DOHH2 (cell line): ENCODE data around the gene INSM1.

Source experiments
- H3F3A ChIP-seq: fragments of 200-600 bp; sonication (generic), shearing (Covaris generic); 2 replicates; pipeline ENCODE4 v1.6.0; 2016; ENCODE audit warnings: antibody characterized with exemption, mild to moderate bottlenecking; ENCODE audit not compliant: control insufficient read depth, insufficient read depth
- H3K27ac ChIP-seq: fragments of 200-600 bp; sonication (generic); 2 replicates; pipeline ENCODE4 v1.5.1; 2014; ENCODE audit warnings: low read depth, mild to moderate bottlenecking, low read length, moderate library complexity
- H3K27me3 ChIP-seq: fragments of 200-600 bp; sonication (generic); 2 replicates; pipeline ENCODE4 v1.6.1; 2014; ENCODE audit warnings: mild to moderate bottlenecking, low read length, mixed read lengths; ENCODE audit not compliant: control insufficient read depth
- H3K36me3 ChIP-seq: fragments of 200-600 bp; sonication (generic); 2 replicates; pipeline ENCODE4 v1.6.1; 2014; ENCODE audit warnings: mild to moderate bottlenecking, low read length, moderate library complexity, mixed read lengths; ENCODE audit not compliant: control insufficient read depth
- H3K4me1 ChIP-seq: fragments of 200-600 bp; sonication (generic); 2 replicates; pipeline ENCODE4 v1.6.1; 2014; ENCODE audit warnings: mild to moderate bottlenecking, low read length, mixed read lengths; ENCODE audit not compliant: control insufficient read depth
- H3K4me2 ChIP-seq: fragments of 200-600 bp; sonication (generic); 2 replicates; pipeline ENCODE4 v1.6.0; 2014; ENCODE audit warnings: mild to moderate bottlenecking, low read length, moderate library complexity
- H3K4me3 ChIP-seq: fragments of 200-600 bp; sonication (generic); 2 replicates; pipeline ENCODE4 v1.5.1; 2014; ENCODE audit warnings: mild to moderate bottlenecking, low read length, mixed read lengths
- H3K79me2 ChIP-seq: fragments of 200-600 bp; sonication (generic); 2 replicates; pipeline ENCODE4 v1.6.1; 2014; ENCODE audit warnings: mild to moderate bottlenecking, low read length, mixed read lengths; ENCODE audit not compliant: control insufficient read depth
- H3K9me2 ChIP-seq: fragments of 200-600 bp; sonication (generic); replicated peaks from 2 replicates; pipeline ENCODE4 v1.6.1; 2014; ENCODE audit warnings: mild to moderate bottlenecking, low read length, mixed read lengths; ENCODE audit not compliant: control insufficient read depth
- H3K9me3 ChIP-seq: fragments of 200-600 bp; sonication (generic); 2 replicates; pipeline ENCODE4 v1.6.1; 2014; ENCODE audit warnings: antibody characterized with exemption, low read length, mixed read lengths; ENCODE audit not compliant: control insufficient read depth, insufficient read depth
- H4K20me1 ChIP-seq: fragments of 200-600 bp; sonication (generic); 2 replicates; pipeline ENCODE4 v1.6.0; 2014; ENCODE audit warnings: low read depth, mild to moderate bottlenecking, antibody characterized with exemption, low read length, moderate library complexity; ENCODE audit not compliant: control insufficient read depth, insufficient read depth
- CTCF ChIP-seq: fragments of 200-600 bp; sonication (generic); IDR thresholded peaks from one replicate; pipeline ENCODE4 v1.5.1; 2014; ENCODE audit warnings: antibody characterized with exemption, mild to moderate bottlenecking, low read depth, low read length; ENCODE audit not compliant: poor library complexity, severe bottlenecking
- EZH2phosphoT487 ChIP-seq: fragments of 200-600 bp; sonication (generic); IDR thresholded peaks from 2 replicates; pipeline ENCODE4 v1.6.1; 2017; ENCODE audit warnings: borderline replicate concordance, mild to moderate bottlenecking, antibody characterized with exemption, low read length, moderate library complexity, mixed read lengths

The INSM1 gene

GRCh38 chr20:20401991-20402390 lies 34.1 kb downstream of the INSM1 start:
- TF ChIP-seq EZH2phosphoT487 (no peak), CTCF (no peak)
- H4K20me1 ChIP-seq = no peaks in the 10 kb centered on the region

DNA sequence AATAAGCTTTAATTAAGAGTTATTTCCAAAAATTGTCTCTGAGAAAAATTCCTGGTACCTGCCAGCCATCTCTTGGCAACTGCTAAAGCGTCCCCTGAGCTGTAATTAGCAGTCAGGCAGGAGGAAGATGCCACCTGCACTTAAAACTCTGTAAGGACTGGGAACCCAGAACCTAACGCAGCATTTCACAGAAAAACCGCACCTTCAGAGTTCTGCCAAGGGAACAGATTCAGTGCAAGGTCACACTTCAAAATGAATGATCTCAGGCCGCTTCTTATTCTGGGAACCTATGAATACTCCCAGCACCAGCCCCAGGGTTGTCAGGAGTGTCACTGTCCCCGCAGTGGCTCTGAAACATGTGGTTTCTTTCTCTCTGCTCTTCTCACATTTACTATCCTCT lies 36.7 kb downstream of the INSM1 start:
- H3K27ac ChIP-seq = no peak overlapping the region
- H3K9me2 ChIP-seq = no peaks in the 10 kb centered on the region
- no peaks in the 10 kb centered on the region for H3K79me2 ChIP-seq
- TF ChIP-seq EZH2phosphoT487 (no peak), CTCF (no peak)
- H4K20me1 ChIP-seq = no peaks in the 10 kb centered on the region
- H3K4me3 ChIP-seq = no peak overlapping the region
- H3K36me3 ChIP-seq = no peaks in the 10 kb centered on the region
- no peaks in the 10 kb centered on the region for H3K27me3 ChIP-seq
- no peaks in the 10 kb centered on the region for H3K4me1 ChIP-seq
- no peaks in the 10 kb centered on the region for H3K9me3 ChIP-seq
- no peaks in the 10 kb centered on the region for H3F3A ChIP-seq
- no peak overlapping the region for H3K4me2 ChIP-seq

More at GRCh38 chr20:20401991-20402390, 34.1 kb downstream of the INSM1 start:
- no peaks in the 10 kb centered on the region for H3F3A ChIP-seq
- no peaks in the 10 kb centered on the region for H3K9me3 ChIP-seq
- no peaks in the 10 kb centered on the region for H3K4me1 ChIP-seq
- H3K4me3 ChIP-seq = no peak overlapping the region
- no peak overlapping the region for H3K4me2 ChIP-seq
- no peak overlapping the region for H3K27ac ChIP-seq
- no peaks in the 10 kb centered on the region for H3K27me3 ChIP-seq
- H3K36me3 ChIP-seq = no peaks in the 10 kb centered on the region
- H3K79me2 ChIP-seq = no peaks in the 10 kb centered on the region
- no peaks in the 10 kb centered on the region for H3K9me2 ChIP-seq

DNA sequence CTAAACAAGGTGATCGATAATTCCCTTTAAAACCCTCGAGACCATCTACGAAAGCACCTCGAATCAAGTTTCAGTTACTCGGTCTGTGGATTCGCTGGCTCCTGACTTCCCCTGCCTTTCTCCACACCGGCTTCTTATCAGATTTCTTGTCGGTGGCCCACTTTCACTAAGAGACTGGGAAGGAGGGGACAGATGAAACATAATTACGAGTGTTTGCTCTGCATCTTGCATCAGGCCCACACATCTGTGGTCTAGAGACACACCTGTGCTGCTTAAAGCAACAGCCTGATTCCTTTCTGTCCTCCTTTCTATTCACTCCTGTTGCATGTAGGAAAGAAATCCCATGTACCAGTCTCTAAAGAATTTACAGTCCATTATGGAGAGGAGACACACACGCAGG lies 37.7 kb downstream of the INSM1 start:
- H3K36me3 ChIP-seq = no peaks in the 10 kb centered on the region
- no peaks in the 10 kb centered on the region for H3F3A ChIP-seq
- H3K9me3 ChIP-seq = no peaks in the 10 kb centered on the region
- no peaks in the 10 kb centered on the region for H3K79me2 ChIP-seq
- no peaks in the 10 kb centered on the region for H3K9me2 ChIP-seq
- H3K27me3 ChIP-seq = no peaks in the 10 kb centered on the region
- no peaks in the 10 kb centered on the region for H4K20me1 ChIP-seq
- no peak overlapping the region for H3K4me2 ChIP-seq
- H3K27ac ChIP-seq = no peak overlapping the region
- no peaks in the 10 kb centered on the region for H3K4me1 ChIP-seq
- TF ChIP-seq CTCF (no peak), EZH2phosphoT487 (no peak)
- H3K4me3 ChIP-seq = no peak overlapping the region

DNA sequence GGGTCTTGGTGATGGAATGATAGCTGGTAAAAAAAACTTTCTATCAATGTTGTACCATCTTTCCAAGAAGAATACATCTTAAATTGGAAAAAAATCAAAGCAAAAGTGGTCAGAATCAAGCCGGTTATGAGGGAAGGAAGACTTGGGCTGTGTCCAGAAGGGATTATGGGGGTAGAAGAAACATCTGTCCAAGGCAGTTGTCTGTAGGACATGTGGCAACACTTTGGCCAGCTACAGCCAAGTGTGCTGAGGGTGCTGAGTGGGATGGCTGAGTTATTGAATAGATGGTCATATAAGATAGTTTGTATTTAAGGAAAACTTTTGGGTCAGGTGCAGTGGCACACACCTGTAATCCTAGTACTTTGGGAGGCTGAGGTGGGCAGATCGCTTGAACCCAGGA lies 38.4 kb downstream of the INSM1 start:
- Histone ChIP-seq H3K4me1 (no peaks in the 10 kb centered on the region), H3K27ac (no peak overlapping the region), H4K20me1 (no peaks in the 10 kb centered on the region), H3K79me2 (no peaks in the 10 kb centered on the region), H3K4me3 (no peak overlapping the region), H3F3A (no peaks in the 10 kb centered on the region), H3K36me3 (no peaks in the 10 kb centered on the region), H3K9me2 (no peaks in the 10 kb centered on the region), H3K27me3 (no peaks in the 10 kb centered on the region), H3K9me3 (no peaks in the 10 kb centered on the region), H3K4me2 (no peak overlapping the region)
- TF ChIP-seq CTCF = no peak
